ENCODE measurements around the gene NFE2.

The NFE2 gene

GRCh38 chr12:54300732-54301427 lies at the start of gene NFE2:
Gene NFE2, minus strand, starts transcription at chr12:54301015. Its CDS starts 5,767 bp downstream, at chr12:54295248.
- H3K9me3 Mint-ChIP-seq = no peaks in the 10 kb centered on the region
- H3K36me3 Mint-ChIP-seq (ENCODE audit: insufficient read depth) = peaks cover 1% of the 10 kb centered on the region
- peak within 1 kb of the TSS; percentile 44 for H3K4me3 Mint-ChIP-seq
- H3K4me1 Mint-ChIP-seq = peaks cover 27% of the 10 kb centered on the region
- ATAC-seq (replicated peaks; ENCODE audit: extremely low read depth, poor library complexity, severe bottlenecking) = peak; percentile 65
- no peak within 1 kb of the TSS for H3K27ac Mint-ChIP-seq (ENCODE audit: low read depth)
- H3K27me3 Mint-ChIP-seq = peaks cover 54% of the 10 kb centered on the region
- no peak for DNase-seq (ENCODE audit: low spot score in 2 of 2)

GRCh38 chr12:54349679-54350078 lies 48.9 kb upstream of the NFE2 start:
- Mint-ChIP-seq H3K4me3 (no peak overlapping the region), H3K36me3 (ENCODE audit: insufficient read depth) (peaks cover 52% of the 10 kb centered on the region), H3K27me3 (no peaks in the 10 kb centered on the region), H3K4me1 (peaks cover 9% of the 10 kb centered on the region), H3K9me3 (no peaks in the 10 kb centered on the region), H3K27ac (ENCODE audit: low read depth) (no peak overlapping the region)
- DNase-seq (ENCODE audit: low spot score in 2 of 2) (no peak), ATAC-seq (replicated peaks; ENCODE audit: extremely low read depth, poor library complexity, severe bottlenecking) (no peak)

- Mint-ChIP-seq H3K9me3 (no peaks in the 10 kb centered on the region), H3K27me3 (no peaks in the 10 kb centered on the region), H3K4me1 (peaks cover 9% of the 10 kb centered on the region)
These were observed 48.2 kb upstream of the NFE2 start for GRCh38 chr12:54349036-54349435.

GRCh38 chr12:54341378-54342300 lies 40.8 kb upstream of the NFE2 start:
- Mint-ChIP-seq H3K36me3 (ENCODE audit: insufficient read depth) (peaks cover 39% of the 10 kb centered on the region), H3K4me1 (peaks cover 26% of the 10 kb centered on the region), H3K9me3 (no peaks in the 10 kb centered on the region), H3K4me3 (no peak overlapping the region), H3K27ac (ENCODE audit: low read depth) (no peak overlapping the region), H3K27me3 (no peaks in the 10 kb centered on the region)
- ATAC-seq (replicated peaks; ENCODE audit: extremely low read depth, poor library complexity, severe bottlenecking) (no peak), DNase-seq (ENCODE audit: low spot score in 2 of 2) (no peak)

More at GRCh38 chr12:54349036-54349435, 48.2 kb upstream of the NFE2 start:
- DNase-seq (ENCODE audit: low spot score in 2 of 2) (no peak), ATAC-seq (replicated peaks; ENCODE audit: extremely low read depth, poor library complexity, severe bottlenecking) (no peak)
- Mint-ChIP-seq H3K4me3 (no peak overlapping the region), H3K36me3 (ENCODE audit: insufficient read depth) (peaks cover 56% of the 10 kb centered on the region), H3K27ac (ENCODE audit: low read depth) (no peak overlapping the region)

GRCh38 chr12:54340846-54341245 lies 40.0 kb upstream of the NFE2 start:
- Mint-ChIP-seq H3K9me3 (no peaks in the 10 kb centered on the region), H3K27ac (ENCODE audit: low read depth) (no peak overlapping the region), H3K36me3 (ENCODE audit: insufficient read depth) (peaks cover 32% of the 10 kb centered on the region), H3K27me3 (no peaks in the 10 kb centered on the region), H3K4me3 (no peak overlapping the region), H3K4me1 (peaks cover 33% of the 10 kb centered on the region)
- ATAC-seq (replicated peaks; ENCODE audit: extremely low read depth, poor library complexity, severe bottlenecking) (no peak), DNase-seq (ENCODE audit: low spot score in 2 of 2) (no peak)

- Mint-ChIP-seq H3K27ac (ENCODE audit: low read depth) (no peak overlapping the region), H3K4me1 (peaks cover 31% of the 10 kb centered on the region), H3K36me3 (ENCODE audit: insufficient read depth) (peaks cover 20% of the 10 kb centered on the region), H3K27me3 (no peaks in the 10 kb centered on the region), H3K4me3 (no peak overlapping the region), H3K9me3 (no peaks in the 10 kb centered on the region)
- ATAC-seq (replicated peaks; ENCODE audit: extremely low read depth, poor library complexity, severe bottlenecking) (no peak), DNase-seq (ENCODE audit: low spot score in 2 of 2) (no peak)
These were observed 38.0 kb upstream of the NFE2 start for GRCh38 chr12:54338698-54339296.

GRCh38 chr12:54337854-54338650 lies 37.2 kb upstream of the NFE2 start:
- no peaks in the 10 kb centered on the region for H3K9me3 Mint-ChIP-seq
- ATAC-seq (replicated peaks; ENCODE audit: extremely low read depth, poor library complexity, severe bottlenecking) = no peak
- peaks cover 13% of the 10 kb centered on the region for H3K36me3 Mint-ChIP-seq (ENCODE audit: insufficient read depth)
- no peaks in the 10 kb centered on the region for H3K27me3 Mint-ChIP-seq
- no peak overlapping the region for H3K27ac Mint-ChIP-seq (ENCODE audit: low read depth)
- peaks cover 31% of the 10 kb centered on the region for H3K4me1 Mint-ChIP-seq
- no peak overlapping the region for H3K4me3 Mint-ChIP-seq
- DNase-seq (ENCODE audit: low spot score in 2 of 2) = no peak

- Mint-ChIP-seq H3K27me3 (no peaks in the 10 kb centered on the region), H3K9me3 (no peaks in the 10 kb centered on the region), H3K36me3 (ENCODE audit: insufficient read depth) (peaks cover 6% of the 10 kb centered on the region), H3K27ac (ENCODE audit: low read depth) (no peak overlapping the region), H3K4me1 (peaks cover 31% of the 10 kb centered on the region), H3K4me3 (no peak overlapping the region)
- DNase-seq (ENCODE audit: low spot score in 2 of 2) (no peak), ATAC-seq (replicated peaks; ENCODE audit: extremely low read depth, poor library complexity, severe bottlenecking) (no peak)
These were observed 36.5 kb upstream of the NFE2 start for GRCh38 chr12:54337280-54337842.

- Mint-ChIP-seq H3K9me3 (no peaks in the 10 kb centered on the region), H3K27ac (ENCODE audit: low read depth) (no peak overlapping the region), H3K4me3 (no peak overlapping the region), H3K4me1 (peaks cover 40% of the 10 kb centered on the region), H3K27me3 (no peaks in the 10 kb centered on the region), H3K36me3 (ENCODE audit: insufficient read depth) (peaks cover 2% of the 10 kb centered on the region)
- no peak for ATAC-seq (replicated peaks; ENCODE audit: extremely low read depth, poor library complexity, severe bottlenecking)
- no peak for DNase-seq (ENCODE audit: low spot score in 2 of 2)
These were observed 32.7 kb upstream of the NFE2 start for GRCh38 chr12:54333420-54334034.

- Mint-ChIP-seq H3K36me3 (ENCODE audit: insufficient read depth) (peaks cover 4% of the 10 kb centered on the region), H3K4me3 (no peak overlapping the region)
- ATAC-seq (replicated peaks; ENCODE audit: extremely low read depth, poor library complexity, severe bottlenecking) = no peak
These were observed 30.6 kb upstream of the NFE2 start for GRCh38 chr12:54331461-54331860.

GRCh38 chr12:54330442-54330841 lies 29.6 kb upstream of the NFE2 start:
- no peak for ATAC-seq (replicated peaks; ENCODE audit: extremely low read depth, poor library complexity, severe bottlenecking)
- peaks cover 4% of the 10 kb centered on the region for H3K36me3 Mint-ChIP-seq (ENCODE audit: insufficient read depth)
- H3K9me3 Mint-ChIP-seq = no peaks in the 10 kb centered on the region
- peaks cover 38% of the 10 kb centered on the region for H3K4me1 Mint-ChIP-seq
- peak overlapping the region; percentile 82 for H3K27ac Mint-ChIP-seq (ENCODE audit: low read depth)
- H3K4me3 Mint-ChIP-seq = no peak overlapping the region
- DNase-seq (ENCODE audit: low spot score in 2 of 2) = no peak
- H3K27me3 Mint-ChIP-seq = no peaks in the 10 kb centered on the region

More at GRCh38 chr12:54331461-54331860, 30.6 kb upstream of the NFE2 start:
- H3K9me3 Mint-ChIP-seq = no peaks in the 10 kb centered on the region
- H3K27me3 Mint-ChIP-seq = no peaks in the 10 kb centered on the region
- DNase-seq (ENCODE audit: low spot score in 2 of 2) = no peak
- H3K4me1 Mint-ChIP-seq = peaks cover 39% of the 10 kb centered on the region
- peak overlapping the region; percentile 82 for H3K27ac Mint-ChIP-seq (ENCODE audit: low read depth)
